Measurements from ENCODE around the gene RNF157.
"Not testable (repeated sequence)": the region's sequence is repeated elsewhere in the genome, so short reads cannot be mapped to it uniquely, and the experiment has no call there.

The RNF157 gene

DNA sequence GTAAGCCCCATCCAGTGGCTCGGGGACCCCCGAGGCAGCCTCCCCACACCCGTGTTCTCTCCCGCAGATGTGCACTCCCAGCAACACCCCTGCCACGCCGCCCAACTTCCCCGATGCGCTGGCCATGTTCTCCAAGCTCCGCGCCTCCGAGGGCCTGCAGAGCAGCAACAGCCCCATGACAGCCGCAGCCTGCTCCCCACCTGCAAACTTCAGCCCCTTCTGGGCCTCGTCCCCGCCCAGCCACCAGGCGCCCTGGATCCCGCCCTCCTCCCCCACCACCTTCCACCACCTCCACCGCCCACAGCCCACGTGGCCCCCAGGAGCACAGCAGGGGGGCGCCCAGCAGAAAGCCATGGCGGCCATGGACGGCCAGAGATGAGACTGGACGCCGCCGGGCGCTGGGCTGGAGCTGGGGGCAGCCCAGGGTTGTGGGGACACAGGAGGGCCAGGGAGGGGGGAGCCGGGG lies 29.9 kb upstream of the RNF157 start:
- DNase-seq: no peak

DNA sequence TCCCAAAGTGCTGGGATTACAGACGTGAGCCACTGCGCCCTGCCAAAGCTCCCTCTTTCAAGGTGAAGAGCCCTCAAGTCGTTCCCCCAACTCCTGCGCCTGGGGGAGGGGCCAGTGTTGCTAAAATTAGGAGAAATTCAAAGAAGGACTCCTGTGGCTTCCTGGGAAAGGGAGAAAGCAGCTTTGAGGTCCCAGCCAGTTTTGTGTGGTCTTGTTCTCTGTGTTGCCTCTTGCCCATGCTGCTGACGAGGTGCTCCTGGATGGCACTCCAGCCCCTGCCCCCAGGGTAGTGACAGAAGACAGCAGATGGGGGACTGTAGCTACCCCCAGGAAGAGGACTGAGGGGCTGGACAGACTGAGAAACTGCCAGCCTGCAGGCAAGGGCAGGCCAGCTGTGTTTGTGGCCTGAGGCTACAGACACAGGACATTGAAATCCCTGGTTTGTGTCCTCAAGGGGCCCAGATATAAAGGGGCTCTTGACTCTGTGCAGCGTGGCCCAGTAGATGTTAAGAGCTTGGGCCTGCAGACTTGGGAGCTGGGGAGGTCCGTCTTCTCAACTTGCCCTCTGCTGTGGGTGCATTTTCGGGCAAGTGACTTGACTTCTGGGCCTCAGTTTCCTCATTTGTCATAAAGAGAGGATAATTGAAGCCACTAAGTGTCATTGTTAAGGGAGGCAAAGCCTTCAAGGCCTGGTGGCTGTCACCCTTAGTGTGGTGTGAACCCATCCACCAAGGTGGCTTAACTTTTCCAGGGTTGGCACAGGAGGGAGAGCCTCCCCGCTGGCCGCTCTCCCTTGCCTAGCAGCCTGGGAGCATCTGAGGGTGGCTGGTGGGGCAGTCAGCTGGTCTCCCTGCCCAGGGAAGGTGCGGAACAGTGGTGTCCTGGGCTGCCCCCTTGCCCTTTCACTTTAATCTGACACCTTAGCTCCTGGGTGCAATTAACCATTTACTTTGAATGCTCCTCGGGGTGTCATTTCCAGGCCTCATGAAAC lies 29.0 kb upstream of the RNF157 start:
- DNase-seq: no peak

DNA sequence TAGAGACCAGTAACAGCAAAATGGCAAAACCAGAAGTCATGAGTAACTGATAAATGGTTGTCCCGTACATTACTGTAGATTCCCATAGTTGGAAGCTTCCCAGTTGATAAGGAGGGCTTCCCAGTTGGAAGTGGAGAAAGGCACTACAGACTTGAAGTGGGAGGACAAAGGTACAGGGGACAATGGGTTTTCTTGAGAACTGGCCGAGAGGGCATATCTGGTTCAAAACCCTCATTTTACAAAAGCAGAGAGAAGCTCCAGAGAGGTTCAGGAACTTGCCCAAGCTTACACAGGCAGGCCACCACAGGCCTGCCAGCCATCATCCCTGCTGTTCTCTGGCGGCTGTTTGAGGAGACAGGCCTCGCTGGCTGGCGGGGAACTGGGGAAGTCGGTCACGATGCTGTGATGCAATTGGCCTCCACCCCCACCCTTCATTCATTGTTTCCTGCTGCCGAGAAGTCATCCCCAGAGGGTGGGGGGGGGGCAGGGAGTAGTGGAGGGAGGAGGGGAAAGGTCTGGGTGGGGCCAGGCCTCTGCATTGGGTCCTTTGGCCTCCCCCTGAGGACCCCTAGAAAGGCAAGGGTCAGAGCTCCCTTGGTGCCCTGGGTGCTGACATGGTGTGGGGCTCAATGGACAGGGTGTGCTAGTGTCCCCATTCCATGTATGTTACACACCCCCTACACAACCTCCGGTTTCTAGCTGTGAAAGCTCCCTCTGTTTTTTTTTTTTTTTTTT lies 27.9 kb upstream of the RNF157 start:
- DNase-seq: peak; percentile 67

DNA sequence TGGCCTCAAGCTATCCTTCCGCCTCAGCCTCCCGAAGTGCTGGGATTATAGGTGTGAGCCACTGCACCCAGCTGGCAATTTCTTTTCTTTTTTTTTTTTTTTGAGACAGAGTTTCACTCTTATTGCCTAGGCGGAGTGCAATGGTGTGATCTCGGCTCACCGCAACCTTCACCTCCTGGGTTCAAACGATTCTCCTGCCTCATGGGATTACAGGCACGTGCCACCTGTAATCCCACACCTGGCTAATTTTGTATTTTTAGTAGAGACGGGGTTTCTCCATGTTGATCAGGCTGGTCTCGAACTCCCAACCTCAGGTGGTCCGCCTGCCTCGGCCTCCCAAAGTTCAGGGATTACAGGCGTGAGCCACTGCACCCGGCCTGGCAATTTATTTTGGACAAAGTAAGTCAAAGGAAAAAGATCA lies 27.3 kb upstream of the RNF157 start:
- not testable (repeated sequence) for DNase-seq

DNA sequence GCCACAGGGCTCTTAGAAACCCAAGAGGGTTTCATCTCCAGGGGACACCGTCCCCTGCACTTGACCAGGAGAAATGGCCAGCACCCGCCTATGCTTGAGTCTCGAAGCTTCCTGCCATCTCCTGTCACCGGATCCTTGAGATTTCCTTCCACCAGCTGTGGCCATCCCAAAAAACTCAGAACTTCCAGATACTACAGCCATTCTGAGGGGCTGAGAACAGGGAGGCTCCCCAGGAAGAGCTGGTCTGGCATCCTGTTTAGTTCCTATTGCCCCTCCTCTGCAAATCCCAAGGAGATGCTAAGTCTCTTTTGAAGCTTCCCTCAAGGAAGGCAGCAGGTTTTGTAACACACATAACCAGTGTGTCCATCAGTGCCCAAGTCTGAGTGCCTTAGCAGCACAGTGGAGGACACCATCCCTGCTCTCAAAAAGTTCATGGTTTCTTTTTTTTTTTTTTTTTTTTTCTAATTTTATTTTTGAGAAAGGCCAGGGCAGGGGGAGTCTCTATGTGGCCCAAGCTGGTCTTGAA lies 26.8 kb upstream of the RNF157 start:
- no peak for DNase-seq

DNA sequence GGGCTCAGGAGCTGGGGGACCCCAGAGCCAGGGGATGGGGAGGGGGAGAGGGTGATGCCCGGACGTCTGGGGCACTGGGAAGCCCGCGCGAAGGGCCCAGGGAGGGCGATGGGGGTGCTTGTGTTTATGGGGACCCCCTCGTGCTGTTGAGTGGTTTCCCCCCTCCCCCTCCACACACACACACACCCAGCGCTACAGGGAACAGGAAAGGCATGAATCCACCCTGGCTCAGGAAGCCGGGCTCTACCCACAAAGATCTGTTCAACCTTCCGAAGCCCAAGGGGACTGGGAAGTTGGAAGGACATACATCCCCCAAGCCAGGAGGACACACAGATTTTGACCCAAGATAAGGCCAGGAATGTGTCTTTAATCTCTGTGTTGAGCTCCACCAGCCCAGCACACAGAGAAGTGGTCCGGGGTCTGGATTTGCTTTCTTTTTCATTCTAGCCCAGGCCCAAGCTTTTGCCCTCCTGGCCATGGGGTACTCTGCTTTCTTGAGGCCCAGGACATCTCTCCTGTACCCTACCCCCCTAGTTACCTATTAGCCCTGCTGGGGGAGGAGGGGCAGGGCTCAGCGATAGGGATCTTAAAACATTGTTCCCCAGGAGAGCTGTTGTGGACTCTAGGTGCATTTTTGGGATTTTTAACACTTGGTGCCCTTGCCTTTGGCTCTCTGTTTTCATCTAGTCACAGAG lies 26.1 kb upstream of the RNF157 start:
- no peak for DNase-seq

DNA sequence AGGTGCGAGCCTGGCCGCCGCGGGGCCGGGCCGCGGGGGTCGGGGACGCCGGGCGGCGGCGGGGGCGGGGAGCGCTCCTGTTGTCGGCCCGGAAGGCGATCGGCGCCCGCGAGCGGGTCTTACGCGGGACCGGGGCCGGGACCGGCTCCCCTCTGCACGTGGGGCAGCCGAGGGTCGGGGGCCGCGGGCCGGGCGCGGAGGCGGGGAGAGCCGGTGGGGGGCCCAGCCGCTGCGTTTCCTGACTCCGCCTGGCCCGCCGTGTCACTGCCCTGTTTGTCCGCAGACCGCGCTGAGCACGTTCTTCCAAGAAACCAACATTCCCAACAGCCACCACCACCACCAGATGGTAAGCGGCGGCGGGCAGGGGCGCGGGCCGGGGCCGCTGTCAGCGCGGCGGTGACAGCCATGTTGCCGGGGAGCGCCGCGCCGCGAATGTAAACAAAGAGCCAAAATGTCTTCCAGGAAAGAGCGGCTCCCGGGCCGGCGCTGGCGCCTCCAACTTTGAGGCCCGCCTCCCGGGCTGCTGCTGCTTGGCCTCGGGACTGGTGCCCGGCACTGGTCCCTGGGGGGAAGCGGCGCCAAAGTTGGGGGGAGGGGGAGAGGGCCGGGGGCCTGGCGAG lies 25.4 kb upstream of the RNF157 start:
- DNase-seq: peak; percentile 30

DNA sequence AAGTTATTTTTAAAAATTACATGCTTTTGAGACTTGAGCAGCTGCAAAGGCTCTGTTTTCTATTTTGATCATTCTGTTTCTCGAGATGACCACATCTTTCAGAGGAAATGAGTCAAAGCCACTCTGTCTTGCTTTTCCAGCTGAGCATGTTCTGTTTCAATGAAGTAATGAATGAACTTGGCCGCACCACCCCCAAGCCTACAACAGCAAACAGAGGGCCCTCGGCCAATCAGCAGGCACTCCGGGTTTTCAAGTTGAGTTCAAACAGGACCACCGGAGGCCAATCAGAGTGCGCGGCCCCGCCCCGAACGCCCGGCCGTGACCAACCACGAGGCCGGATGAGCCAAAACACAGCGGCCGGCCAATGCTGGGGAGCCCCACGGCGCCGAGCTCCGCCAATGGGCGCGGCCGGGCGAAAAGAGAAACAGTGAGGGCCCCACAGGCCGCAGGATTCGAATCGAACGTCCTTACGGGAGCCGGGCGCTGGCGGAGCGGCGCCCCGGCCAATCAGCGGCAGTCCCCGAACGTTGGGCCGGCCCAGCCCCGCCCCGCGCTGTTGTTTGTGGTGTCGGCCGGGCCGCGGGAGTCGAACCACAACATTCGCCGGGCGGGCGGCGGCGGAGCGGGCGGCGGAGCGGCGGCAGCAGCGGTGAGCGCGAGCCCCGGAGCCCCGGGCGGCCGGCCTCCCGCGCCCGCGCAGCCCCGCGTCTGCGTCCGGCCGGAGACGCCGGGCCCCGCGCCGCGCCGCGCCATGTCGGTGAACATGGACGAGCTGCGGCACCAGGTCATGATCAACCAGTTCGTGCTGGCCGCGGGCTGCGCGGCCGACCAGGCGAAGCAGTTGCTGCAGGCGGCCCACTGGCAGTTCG lies 24.7 kb upstream of the RNF157 start, which contains the start of gene UBALD2:
TSS of gene UBALD2 (plus strand) at position 594 of the 869 bp plus-strand sequence. CDS start at position 752, 158 bp downstream.
- peak; percentile 97 for DNase-seq

DNA sequence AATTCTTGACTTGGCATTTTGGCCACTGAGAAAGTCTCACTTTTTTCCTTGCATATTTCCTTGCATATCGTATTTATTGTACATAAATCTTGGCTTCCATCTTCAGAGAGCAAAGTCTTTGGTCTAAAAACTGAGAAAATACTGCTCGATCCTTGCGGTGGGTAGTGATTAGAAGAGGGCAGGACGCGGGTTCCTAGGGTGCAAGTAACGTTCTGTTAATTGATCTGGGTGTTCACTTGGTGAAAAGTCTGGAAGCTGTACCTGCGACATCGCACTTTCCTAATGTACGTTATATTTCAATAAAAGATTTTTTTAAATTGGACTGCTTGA lies 24.1 kb upstream of the RNF157 start:
- DNase-seq: no peak

DNA sequence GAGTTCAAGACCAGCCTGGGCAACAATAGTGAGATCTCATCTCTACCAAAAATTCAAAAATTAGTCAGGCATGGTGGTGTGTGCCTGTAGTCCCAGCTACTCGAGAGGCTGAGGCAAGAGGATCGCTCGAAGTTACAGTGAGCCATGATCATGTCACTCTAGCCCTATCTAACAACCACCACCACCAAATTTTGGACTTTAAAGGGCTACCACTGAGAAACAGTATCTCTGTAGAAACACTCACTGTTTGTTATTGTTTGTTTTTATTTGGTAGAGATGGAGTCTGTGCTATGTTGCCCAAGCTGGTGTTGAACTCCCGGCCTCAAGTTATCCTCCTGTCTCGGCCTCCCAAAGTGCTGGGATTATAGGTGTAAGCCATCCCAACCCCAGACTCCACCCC lies 23.6 kb upstream of the RNF157 start:
- DNase-seq: no peak

DNA sequence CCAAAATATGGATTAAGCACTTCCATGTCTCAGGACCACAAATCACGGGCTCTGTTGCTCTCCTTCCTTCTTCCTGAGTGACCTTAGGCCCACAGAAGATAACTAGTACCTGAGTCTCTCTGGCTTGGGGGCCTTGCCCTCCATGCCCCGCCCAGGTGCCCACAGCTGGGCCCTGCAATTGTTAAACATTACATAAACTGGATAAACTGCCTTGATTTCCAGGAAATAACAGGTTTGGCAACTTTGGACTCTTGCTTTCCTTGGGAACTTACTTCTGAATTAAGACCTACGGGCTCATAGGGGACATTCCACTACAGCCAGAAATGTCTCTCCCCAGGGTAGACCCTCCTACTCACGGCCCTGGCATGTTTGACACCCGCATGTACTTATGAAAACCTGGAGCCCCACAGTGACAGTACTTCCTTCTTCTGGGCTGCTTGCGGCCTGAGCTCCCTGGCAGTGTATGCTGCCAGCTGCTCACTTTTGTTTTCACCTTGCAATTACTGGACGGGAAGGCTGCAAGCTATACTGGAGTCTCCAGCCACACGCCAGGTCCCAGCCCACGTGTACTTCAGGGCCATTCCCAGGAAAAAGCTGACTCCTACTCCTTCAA lies 22.5 kb upstream of the RNF157 start:
- DNase-seq: no peak

DNA sequence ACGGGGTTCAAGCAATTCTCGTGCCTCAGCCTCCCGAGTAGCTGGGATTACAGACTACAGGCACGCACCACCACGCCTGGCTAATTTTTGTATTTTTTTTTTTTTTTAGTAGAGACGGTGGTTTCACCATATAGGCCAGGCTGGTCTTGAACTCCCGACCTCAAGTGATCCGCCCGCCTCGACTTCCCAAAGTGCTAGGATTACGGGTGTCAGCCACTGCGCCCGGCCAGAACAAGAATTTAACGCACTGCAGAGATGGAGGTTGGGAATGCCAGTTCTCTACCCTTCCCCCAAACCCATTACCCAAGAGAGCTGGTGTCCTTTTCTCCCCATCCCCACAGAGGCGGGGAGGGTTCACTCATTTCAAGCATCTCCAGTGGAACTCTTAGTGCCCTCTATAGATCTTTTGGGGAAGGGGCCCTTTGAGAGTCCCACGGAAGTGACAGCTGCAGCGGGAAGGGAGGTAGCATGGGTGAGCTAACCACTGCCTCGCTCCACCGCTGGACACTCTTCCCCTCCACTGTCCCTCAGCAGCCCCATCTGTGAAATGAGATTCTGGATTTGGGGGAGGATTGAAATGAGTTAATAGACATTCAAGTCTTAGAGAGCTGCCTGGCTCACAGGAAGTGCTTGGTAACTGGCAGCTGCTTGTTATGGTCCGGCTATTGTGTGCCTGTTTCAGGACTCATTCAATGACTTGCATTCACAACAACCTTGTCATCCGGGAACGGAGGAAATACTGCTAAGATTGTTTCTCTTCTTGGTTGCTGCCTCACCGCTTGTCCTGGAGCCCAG lies 21.3 kb upstream of the RNF157 start:
- no peak for DNase-seq

DNA sequence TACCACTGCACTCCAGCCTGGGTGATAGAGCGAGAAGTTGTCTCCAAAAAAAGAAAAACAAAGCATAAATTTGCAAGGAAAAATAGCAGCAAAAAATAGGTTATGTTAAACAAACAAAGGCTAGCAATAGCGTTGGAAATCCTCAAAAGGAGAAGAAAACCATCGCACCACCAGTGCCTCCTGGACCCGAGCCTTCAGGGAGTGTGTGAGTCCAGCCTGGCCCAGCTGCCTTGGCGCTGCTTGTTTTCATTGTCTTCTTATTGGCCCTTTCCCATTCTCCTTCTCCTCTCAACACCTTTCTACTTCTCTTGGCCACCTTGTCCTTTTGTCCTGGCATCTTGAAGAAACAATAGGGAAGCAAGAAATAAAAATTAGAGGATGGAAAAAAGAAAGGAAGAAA lies 20.4 kb upstream of the RNF157 start:
- DNase-seq: no peak

DNA sequence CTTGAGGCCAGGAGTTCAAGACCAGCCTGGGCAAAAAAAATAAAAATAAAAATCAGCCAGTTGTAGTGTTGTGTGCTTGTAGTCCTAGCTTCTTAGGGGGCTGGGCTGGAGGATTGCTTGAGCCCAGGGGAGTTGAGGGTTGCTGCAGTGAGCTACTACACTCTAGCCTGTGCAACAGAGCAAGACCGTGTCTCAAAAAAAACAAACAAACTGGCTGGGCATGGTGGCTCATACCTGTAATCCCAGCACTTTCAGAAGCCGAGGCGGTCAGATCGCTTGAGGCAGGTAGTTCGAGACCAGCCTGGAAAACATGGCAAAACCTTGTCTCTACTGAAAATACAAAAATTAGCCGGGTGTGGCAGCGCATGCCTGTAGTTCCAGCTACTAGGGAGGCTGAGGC lies 19.9 kb upstream of the RNF157 start:
- no peak for DNase-seq

DNA sequence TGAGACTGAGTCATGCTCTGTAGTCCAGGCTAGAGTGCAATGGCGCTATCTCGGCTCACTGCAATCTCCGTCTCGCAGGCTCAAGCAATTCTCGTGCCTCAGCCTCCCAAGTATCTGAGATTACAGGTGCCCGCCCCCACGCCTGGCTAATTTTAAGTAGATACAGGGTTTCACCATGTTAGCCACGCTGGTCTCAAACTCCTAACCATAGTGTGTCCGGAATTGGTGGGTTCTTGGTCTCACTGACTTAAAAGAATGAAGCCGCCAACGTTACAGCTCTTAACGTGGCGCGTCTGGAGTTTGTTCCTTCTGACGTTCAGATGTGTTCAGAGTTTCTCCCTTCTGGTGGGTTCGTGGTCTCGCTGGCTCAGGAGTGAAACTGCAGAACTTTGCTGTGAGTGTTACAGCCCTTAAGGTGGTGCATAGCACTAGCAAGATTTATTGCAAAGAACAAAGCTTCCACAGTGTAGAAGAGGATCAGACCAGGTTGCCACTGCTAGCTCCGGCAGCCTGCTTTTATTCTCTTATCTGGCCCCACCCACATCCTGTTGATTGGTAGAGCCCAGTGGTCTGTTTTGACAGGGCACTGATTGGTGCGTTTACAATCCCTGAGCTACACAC lies 16.2 kb upstream of the RNF157 start:
- DNase-seq: not testable (repeated sequence)

DNA sequence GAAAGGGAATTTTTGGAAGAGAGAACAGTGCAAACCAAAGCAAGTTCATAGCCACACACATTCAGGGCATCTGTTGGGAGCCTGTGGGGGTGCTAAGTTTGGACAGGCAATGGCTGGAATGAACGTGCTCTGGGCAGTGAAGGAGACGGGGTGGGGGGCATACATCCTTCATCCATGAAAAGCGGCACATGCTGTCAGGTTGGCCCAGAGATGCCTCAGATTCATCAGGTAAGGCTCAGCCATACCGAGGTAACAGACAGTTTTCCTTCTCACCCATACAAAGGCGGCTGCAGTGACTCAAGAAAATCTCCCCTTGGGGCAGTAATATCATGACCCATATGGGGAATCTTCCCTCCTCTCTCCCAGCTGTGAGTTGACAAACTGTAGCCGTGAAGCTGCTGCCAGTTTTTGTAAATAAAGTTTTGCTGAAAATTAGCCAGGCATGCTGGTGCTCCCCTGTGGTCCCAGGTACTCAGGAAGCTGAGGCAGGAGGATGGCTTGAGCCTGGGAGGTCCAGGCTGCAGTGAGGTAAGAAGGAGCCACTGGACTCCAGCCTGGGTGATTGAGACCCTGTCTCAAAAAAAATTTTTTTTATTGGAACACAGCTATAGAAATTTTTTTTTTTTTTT lies 15.6 kb upstream of the RNF157 start:
- no peak for DNase-seq

DNA sequence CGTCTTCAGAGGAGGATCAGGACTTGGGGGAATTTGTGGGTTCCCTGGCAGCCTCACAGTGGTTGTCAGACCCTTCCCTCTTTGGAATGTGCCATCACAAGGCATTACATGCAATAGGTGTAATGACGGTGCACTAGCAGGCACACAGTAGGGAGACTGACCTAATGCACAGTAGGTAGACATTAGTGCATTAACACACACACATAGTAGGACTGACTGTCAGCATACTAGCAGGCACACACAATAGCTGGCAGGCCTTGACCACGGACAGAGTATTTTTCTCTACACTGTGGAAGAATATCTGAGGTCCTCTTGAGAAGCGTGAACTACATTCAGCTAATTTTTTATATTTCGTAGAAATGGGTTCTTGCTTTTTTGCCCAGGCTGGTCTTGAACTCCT lies 14.0 kb upstream of the RNF157 start:
- DNase-seq: no peak

DNA sequence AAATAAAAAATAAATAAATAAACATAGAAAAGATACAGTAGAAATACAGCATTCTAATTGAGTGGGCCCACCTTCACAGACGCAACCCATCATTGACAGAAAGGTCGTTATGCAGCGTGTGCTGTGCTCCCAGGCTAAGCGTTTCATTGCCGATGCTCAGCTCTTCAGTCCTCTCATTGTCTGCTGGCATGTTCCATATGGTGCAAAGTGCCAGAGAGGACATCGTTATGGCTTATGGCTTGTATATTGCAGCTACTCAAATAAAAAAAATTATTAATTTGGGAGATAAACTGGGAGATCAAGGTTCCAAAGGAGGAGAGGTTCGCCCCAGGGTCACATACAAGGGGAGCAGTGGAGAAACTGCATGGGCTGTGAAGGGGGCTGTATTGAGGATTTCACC lies 13.5 kb upstream of the RNF157 start:
- no peak for DNase-seq
